GM12873 (cell line): Measurements from ENCODE around the gene TPM3.

Experiments
- CTCF ChIP-seq: IDR thresholded peaks from 2 replicates; pipeline ENCODE4 v1.5.1; 2012; ENCODE audit warnings: low read depth, mild to moderate bottlenecking, moderate library complexity, low read length, control low read depth; ENCODE audit not compliant: insufficient read depth; ENCODE audit errors: missing control alignments

Gene TPM3

DNA sequence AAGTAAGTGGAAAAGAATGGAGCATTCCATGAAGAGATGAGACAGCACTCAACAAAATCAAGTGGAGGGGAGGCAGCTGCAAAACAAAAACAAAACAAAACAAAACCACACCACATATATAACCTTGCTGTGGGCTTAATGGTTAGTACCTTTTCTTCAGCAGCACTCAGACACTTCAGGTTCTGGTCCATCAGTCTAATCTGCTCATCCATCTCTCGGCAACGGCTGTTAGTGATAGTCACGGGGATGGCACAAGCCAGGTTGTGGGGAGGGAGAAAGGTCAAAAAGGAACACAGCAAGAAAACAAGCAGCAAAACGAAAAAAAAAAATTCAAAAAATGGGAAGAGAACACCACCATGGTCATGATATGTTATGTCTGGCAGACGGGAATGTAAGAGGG, 20.0 kb downstream of the TPM3 start:
- no peak for TF ChIP-seq CTCF

GRCh38 chr1:154171223-154171583, 20.7 kb downstream of the TPM3 start:
- TF ChIP-seq CTCF, result no peak

DNA sequence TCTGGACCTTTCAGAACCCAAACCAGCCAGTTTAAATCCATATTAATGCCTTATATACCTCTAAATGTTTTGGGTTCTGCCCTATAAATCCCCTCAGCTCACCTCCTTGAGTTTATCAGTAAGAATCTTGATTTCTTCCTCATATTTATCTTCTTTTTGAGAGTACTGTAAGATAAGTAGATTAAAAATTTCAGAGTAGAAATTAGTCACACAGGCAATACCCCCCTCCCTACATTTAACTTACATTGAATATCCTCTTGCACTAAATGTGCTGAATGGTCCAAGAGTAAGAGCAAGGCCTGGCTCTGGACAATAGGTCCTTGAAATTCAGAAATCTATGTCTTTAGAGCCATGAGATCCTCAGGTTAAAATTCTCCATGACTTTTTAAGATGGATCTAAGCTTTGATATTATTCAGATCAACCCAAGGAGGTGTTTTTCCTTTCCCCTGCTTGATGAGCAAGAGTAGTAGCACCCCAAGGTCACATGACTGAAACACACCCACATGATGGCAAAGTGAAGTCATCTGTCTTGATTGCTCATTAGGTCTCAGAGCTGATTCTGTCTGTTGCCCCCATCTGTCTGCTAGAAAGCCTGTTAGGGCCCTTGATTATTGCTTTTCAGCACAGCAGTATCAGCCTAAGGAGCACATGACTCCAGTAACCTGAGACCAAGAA, 21.2 kb downstream of the TPM3 start:
- no peak for TF ChIP-seq CTCF

GRCh38 chr1:154167461-154167860, 24.4 kb downstream of the TPM3 start:
- no peak for TF ChIP-seq CTCF

DNA sequence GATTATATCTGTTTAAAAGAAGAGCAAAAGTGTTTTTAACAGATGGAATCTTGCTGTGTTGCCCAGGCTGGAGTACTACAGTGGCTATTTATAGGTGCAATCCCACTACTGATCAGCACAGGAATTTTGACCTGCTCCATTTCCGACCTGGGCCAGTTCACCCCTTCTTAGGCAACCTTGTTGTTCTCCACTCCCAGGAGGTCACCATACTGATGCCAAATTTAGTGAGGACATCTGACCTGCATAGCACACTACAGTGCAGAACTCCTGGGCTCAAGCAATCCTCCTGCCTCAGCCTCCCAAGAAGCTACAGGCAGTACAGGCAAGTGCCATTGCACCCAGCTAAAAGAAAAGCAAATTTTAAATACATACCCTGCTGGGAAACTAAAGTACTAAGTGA, 25.7 kb downstream of the TPM3 start:
- TF ChIP-seq CTCF, result no peak

- TF ChIP-seq CTCF, result no peak
Measured at GRCh38 chr1:154159554-154159953, 32.3 kb downstream of the TPM3 start.

- no peak for TF ChIP-seq CTCF
Measured at GRCh38 chr1:154158307-154159125, 33.4 kb downstream of the TPM3 start.
